ENCODE measurements around the gene ATP5ME.
"Not testable (repeated sequence)": the region's sequence is repeated elsewhere in the genome, so short reads cannot be mapped to it uniquely, and the experiment has no call there.

The ATP5ME gene

GRCh38 chr4:705278-706082 is 31.4 kb upstream of the ATP5ME start, which contains the start of gene PCGF3:
TSS of gene PCGF3 (plus strand) at chr4:705832. CDS start at chr4:733681, 27,849 bp downstream.
- peak; percentile 92 to 97 for DNase-seq (ENCODE audit: low read depth in 2 of 2)

- no peak for DNase-seq (ENCODE audit: low read depth in 2 of 2)
These were observed 30.8 kb upstream of the ATP5ME start for GRCh38 chr4:704971-705277.

- DNase-seq (ENCODE audit: low read depth in 2 of 2): no peak
These were observed 30.3 kb upstream of the ATP5ME start for GRCh38 chr4:704198-704891.

GRCh38 chr4:703336-704197 is 29.5 kb upstream of the ATP5ME start:
- no peak for DNase-seq (ENCODE audit: low read depth in 2 of 2)

- no peak for DNase-seq (ENCODE audit: low read depth in 2 of 2)
These were observed 28.6 kb upstream of the ATP5ME start for GRCh38 chr4:702618-703048.

- DNase-seq (ENCODE audit: low read depth in 2 of 2): no peak
These were observed 26.6 kb upstream of the ATP5ME start for GRCh38 chr4:700587-701264.

- DNase-seq (ENCODE audit: low read depth in 2 of 2): no peak
These were observed 25.9 kb upstream of the ATP5ME start for GRCh38 chr4:699816-700580.

GRCh38 chr4:694341-694940 is 20.4 kb upstream of the ATP5ME start:
- not testable (repeated sequence) for DNase-seq (ENCODE audit: low read depth in 2 of 2)

GRCh38 chr4:692771-693554 is 18.9 kb upstream of the ATP5ME start:
- no peak for DNase-seq (ENCODE audit: low read depth in 2 of 2)

- no peak for DNase-seq (ENCODE audit: low read depth in 2 of 2)
These were observed 15.6 kb upstream of the ATP5ME start for GRCh38 chr4:689723-690122.

- DNase-seq (ENCODE audit: low read depth in 2 of 2): no peak
These were observed 15.0 kb upstream of the ATP5ME start, which contains the start of gene SLC49A3 for GRCh38 chr4:688854-689681. TSS of gene SLC49A3 (minus strand) at chr4:689151. CDS start at chr4:689127, 24 bp downstream.

GRCh38 chr4:687971-688853 is 14.1 kb upstream of the ATP5ME start:
- DNase-seq (ENCODE audit: low read depth in 2 of 2): no peak

GRCh38 chr4:687048-687970 is 13.2 kb upstream of the ATP5ME start:
- DNase-seq (ENCODE audit: low read depth in 2 of 2): no peak

GRCh38 chr4:686413-687040 is 12.5 kb upstream of the ATP5ME start:
- DNase-seq (ENCODE audit: low read depth in 2 of 2): no peak

- DNase-seq (ENCODE audit: low read depth in 2 of 2): no peak
These were observed 11.8 kb upstream of the ATP5ME start for GRCh38 chr4:685679-686412.
